Fibroblast of villous mesenchyme (primary cell): ENCODE measurements around the gene CYP2U1. TPM values are rescaled to one million over a fixed set of nuclear protein-coding genes. Genes with fewer than 3 reads are reported as not detected.

Experiments used
- DNase-seq: peaks from one replicate; pipeline ENCODE4 v3.0.0-alpha.2; 2010; ENCODE audit warnings: low read depth
- H3K4me3 ChIP-seq: 2 replicates; pipeline ENCODE4 v1.5.1; 2011; ENCODE audit warnings: low read depth, mild to moderate bottlenecking, low read length
- total RNA-seq: library from RNA; depleted of rRNA; stranded (reverse); fragments of >200 nt; gene quantifications from 2 replicates; pipeline ENCODE4 v1.2.3, GENCODE V29; 2012
- TF ChIP-seq, protein P1 (sequence below): IDR thresholded peaks from 2 replicates; pipeline ENCODE4 v1.5.1; 2012; ENCODE audit warnings: low read depth, mild to moderate bottlenecking, low read length; ENCODE audit not compliant: insufficient read depth

CYP2U1 gene
- total RNA-seq, 1 donor: 19.0 TPM

DNA sequence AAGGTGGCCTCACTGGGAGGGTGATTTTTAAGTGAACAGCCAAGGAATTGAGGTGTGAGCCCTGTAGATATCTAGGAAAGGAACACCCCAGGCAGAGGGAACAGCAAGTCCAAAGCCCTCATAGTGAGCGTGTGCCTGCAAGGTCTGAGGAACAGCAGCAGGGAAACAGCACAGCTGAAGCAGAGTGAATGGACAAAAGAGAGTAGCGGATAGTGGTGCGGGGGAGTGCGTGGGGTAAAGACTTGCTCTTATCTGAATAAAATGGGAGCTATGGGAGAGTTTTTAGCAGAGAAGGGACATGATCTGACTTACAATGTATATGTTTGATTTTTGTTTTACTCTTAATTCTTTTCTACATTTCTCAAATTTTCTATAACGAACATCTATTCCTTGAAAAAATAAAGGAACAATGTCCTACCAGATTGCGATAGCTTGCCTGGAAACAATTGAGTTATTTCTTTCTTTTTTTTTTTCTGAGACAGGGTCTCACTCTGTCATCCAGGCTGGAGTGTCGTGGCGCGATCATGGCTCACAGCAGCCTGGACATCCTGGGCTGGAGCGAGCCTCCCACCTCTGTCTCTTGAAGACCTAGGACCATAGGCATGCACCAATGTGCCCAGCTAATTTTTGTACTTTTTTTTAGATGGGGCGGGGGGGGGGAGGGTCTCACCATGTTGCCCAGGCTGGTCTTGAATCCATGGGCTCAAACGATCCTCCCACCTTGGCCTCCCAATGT, 38.9 kb downstream of the CYP2U1 start:
- TF ChIP-seq, protein P1, sequence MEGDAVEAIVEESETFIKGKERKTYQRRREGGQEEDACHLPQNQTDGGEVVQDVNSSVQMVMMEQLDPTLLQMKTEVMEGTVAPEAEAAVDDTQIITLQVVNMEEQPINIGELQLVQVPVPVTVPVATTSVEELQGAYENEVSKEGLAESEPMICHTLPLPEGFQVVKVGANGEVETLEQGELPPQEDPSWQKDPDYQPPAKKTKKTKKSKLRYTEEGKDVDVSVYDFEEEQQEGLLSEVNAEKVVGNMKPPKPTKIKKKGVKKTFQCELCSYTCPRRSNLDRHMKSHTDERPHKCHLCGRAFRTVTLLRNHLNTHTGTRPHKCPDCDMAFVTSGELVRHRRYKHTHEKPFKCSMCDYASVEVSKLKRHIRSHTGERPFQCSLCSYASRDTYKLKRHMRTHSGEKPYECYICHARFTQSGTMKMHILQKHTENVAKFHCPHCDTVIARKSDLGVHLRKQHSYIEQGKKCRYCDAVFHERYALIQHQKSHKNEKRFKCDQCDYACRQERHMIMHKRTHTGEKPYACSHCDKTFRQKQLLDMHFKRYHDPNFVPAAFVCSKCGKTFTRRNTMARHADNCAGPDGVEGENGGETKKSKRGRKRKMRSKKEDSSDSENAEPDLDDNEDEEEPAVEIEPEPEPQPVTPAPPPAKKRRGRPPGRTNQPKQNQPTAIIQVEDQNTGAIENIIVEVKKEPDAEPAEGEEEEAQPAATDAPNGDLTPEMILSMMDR: no peak
- H3K4me3 ChIP-seq: no peak overlapping the region
- DNase-seq: no peak

- TF ChIP-seq, protein P1: no peak
- H3K4me3 ChIP-seq: no peak overlapping the region
- no peak for DNase-seq
Measured at GRCh38 chr4:107972605-107973004, 41.3 kb downstream of the CYP2U1 start.

GRCh38 chr4:107974523-107974922, 43.2 kb downstream of the CYP2U1 start:
- TF ChIP-seq, protein P1: no peak
- DNase-seq: no peak
- no peak overlapping the region for H3K4me3 ChIP-seq

GRCh38 chr4:107977482-107977881, 46.1 kb downstream of the CYP2U1 start:
- DNase-seq: no peak
- TF ChIP-seq, protein P1: no peak
- H3K4me3 ChIP-seq: no peak overlapping the region

DNA sequence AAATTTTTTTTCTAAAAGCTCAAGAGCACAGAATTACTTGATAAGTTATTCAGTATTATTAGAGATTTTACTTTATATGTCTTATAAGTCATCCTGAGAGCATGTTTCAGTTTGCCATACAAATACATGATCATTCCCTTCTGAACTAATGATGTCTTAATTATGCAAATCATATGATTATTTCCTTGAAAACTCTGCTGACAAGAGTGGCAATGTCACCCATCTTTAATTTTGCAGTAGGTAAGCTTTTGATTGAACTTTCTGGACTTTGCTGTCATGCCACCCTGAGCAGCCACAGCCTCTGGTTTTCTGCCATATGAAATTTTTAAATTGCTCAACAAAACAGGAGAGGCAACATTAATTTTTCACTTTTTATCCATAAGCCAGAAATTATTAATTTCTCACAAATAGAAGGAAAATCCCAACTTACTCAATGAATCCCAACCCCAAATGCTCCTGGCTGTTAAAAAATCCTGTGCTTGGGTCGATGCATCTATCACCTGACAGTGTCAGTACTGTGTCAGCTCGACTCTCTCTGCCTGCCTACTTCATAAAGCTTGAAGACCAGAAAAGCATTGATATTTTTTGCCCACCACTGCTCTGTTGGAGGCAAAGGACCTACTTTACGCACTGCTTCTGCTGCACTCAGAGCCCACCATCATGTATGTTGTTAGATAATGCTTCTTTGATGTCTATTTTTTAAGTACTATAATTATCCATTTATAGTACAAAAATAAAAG, 46.8 kb downstream of the CYP2U1 start:
- no peak for DNase-seq
- H3K4me3 ChIP-seq: no peak overlapping the region
- TF ChIP-seq, protein P1: no peak

DNA sequence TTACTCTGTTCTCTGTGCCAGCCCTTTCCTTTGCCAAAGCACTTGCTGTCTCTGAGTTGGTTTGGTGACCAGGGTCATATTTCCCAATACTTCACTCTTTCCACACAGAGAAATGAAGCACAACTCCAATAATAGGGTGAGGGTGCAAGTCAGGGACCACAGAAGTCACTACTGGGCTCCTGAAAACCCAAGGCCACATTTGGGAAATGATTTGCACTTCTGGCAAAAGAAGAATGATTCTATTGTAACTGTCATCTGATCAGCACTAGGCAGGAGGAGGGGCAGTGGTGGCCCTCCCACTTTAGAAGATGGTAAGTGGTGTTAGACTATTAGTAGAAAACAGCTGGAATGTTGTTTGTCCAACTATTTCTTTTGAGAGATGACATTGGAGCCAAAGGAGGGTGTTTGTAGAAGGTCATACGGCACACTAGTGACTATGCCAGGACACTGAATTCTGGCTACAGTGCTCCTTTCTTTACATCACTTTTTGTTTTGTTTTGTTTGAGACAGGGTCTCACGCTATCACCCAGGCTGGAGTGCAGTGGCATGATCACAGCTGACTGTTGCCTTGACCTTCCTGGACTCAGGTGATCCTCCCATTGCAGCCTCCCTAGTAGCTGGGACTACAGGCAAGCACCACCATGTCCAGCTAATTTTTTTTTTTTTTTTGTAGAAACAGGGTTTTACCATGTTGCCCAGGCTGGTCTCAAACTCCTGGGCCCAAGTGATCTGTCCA, 47.5 kb downstream of the CYP2U1 start:
- no peak for DNase-seq
- H3K4me3 ChIP-seq: no peak overlapping the region
- TF ChIP-seq, protein P1: no peak
